ENCODE measurements around the gene PLCB1.
"Not testable (repeated sequence)": the region's sequence is repeated elsewhere in the genome, so short reads cannot be mapped to it uniquely, and the experiment has no call there.

PLCB1 gene

DNA sequence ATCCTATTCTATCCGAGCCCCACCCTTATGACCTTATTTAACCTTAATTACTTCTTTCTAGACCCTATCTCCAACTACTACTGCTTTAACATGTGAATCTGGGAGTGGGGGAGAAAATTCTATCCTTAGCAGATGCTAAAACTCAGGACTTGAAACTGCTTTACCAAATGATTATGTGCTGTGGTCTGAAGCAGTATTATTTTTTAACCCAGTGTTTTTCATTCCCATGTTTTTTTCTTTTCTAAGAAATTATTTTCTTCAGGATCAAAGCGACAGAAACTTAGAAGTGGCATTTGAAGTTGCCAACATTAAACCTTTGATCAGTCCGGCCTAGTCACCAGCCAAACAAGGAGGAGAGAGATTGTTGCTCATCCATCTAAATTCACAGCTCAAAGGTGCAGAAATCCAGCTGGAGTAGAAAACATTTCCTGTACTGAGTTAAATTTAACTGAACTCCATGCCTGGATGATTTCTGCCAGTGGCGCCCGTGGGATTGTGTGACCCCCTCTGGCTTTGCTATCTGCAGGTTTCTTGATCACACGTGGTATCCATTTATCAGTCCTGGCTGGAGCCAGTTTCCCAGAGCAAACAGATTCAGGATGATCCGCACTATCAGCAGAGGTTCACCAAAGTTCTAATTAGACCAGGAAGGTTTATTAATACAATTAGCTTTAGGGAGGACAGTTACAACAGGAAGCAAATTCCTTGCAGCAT lies 300.5 kb downstream of the PLCB1 start:
- no peak for DNase-seq (ENCODE audit: extremely low read depth in 1 of 2, low read depth in 1 of 2)

DNA sequence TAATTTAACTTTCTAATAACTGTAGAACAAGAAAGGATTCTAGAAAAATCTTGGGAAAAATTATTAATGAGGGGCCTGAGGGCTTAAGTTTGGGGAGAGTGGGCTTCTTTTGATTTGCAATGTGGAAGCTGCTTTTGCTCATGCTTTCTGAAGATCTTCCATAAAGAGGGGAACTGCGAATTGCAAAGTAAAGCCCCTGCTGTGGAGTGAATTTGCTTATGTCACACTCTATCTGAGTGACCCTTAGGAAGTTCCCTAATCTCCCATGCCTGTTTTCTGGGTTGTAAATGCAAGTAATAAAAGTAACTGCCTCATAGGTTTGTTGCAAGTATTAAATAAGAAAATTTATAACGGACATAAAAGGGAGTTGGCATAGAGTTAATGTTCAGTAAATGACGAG lies 301.2 kb downstream of the PLCB1 start:
- DNase-seq (ENCODE audit: extremely low read depth in 1 of 2, low read depth in 1 of 2): no peak

DNA sequence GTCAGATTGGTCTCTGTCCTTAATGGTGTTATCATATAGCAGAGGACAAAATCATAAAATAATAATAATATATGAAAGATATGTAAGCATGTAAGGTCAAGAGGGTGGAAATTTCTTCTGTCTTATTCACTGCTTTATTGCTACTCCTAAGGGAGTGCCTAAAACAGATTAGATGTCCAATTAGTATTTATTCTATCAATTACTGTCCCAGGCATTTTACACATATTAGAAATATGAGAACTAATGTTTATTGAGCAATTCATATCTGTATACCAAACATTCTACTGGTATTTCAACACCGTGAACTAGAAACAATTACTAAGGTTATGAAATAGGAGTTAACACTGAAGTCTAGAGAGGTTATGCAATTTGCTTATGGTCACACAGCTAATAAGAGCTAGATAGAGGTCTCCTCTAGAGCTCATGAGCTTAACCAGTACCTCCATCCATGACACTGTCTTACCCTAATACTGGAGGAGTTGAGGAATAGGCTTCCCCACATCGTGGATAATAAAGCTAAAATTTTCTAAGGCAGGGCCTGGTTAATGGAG lies 302.3 kb downstream of the PLCB1 start:
- DNase-seq (ENCODE audit: extremely low read depth in 1 of 2, low read depth in 1 of 2): no peak

DNA sequence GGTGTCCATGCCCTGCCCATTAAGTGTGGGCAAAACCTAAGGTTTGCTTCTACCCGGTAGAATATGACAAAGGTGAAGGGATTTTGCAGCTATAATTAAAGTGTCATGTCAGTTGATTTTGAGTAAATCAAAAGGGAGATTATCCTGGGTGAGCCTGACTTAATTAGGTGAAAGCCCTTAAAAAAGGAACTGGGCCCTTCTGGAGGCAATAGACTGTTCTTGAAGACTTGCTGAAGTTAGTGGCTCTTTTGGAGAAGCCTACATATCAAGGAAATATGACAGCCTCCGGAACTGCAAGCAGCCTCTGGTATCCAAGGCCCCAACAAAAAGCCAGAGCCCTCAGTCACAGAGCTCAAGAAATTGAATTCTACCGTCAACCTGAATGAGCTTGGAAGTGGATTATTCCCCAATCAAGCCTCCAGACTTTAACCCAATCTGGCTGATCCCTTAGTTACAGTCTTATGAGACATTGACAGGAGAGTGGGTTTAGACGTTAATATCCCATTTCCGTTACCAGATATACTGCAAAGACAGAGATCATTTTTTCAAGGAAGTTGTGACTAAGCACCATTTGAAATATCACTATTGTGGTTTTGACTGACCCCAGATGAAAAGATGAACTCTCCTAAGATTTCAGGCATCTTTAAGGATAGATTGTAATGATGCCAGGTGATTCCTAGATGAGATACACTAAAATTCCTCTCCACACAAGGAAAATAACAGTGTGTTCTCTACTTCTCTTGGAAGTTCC lies 303.4 kb downstream of the PLCB1 start:
- no peak for DNase-seq (ENCODE audit: extremely low read depth in 1 of 2, low read depth in 1 of 2)

DNA sequence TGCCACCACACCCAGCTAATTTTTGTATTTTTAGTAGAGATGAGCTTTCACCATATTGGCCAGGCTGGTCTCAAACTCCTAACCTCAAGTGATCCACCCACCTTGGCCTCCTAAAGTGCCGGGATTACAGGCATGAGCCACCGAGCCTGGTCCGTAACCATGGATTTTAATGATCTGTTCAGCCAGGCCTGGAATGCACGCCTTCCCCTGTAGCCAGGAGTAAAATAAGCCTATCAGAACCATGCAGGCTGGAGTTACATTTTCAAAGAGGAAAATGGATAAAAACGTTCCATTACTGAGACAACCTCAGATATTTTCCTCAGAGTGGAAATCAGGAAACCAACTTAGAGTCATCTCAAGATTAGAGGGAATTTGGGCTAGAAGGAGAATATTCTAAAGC lies 304.9 kb downstream of the PLCB1 start:
- DNase-seq (ENCODE audit: extremely low read depth in 1 of 2, low read depth in 1 of 2): not testable (repeated sequence)

DNA sequence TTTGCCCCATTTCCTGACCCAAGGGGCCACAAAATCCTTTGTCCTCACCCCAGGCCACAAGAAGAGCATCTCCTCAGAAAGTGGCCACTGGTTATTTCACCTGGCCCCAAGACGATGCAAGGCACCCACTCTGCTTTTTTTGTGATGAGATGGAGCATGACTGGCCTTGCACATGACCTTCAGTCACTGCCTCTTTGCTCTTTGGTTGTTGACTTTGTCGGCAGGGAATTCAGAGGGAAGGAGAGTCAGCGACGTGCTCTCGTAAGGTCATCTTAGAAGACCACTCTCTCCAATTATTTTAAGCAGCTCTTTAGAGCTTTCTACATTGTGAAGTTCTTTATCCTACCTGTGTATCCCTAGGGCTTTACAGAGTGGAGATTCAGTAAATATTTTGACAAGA lies 306.7 kb downstream of the PLCB1 start:
- DNase-seq (ENCODE audit: extremely low read depth in 1 of 2, low read depth in 1 of 2): no peak

DNA sequence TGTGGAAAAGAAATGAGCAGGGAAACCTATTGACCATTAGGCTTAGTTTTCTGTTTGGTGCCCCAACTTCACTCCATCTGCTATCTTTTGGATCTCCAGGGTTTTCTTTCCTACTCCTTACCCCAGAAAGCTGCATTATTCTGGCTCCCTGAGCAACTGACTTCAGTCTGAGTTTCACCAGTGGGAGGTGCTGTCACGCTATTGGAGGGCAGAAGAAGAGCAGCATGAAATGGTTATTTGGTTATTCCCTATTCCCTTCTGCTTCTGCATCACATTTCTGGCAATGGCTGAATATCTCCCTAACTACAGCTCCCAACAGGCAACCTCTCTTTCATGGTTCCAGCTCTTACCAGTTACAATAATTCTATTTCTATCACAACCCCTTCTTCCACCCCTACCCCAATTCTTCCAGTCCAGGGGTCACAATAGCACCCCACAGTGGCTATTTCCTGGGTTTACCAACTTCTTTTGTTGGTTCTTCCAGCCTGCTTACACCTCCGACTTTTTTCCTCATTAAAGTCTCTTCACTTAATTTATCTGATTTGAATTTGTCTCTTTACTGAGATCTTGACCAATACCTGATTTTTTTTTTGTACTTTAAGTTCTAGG lies 311.5 kb downstream of the PLCB1 start:
- no peak for DNase-seq (ENCODE audit: extremely low read depth in 1 of 2, low read depth in 1 of 2)

DNA sequence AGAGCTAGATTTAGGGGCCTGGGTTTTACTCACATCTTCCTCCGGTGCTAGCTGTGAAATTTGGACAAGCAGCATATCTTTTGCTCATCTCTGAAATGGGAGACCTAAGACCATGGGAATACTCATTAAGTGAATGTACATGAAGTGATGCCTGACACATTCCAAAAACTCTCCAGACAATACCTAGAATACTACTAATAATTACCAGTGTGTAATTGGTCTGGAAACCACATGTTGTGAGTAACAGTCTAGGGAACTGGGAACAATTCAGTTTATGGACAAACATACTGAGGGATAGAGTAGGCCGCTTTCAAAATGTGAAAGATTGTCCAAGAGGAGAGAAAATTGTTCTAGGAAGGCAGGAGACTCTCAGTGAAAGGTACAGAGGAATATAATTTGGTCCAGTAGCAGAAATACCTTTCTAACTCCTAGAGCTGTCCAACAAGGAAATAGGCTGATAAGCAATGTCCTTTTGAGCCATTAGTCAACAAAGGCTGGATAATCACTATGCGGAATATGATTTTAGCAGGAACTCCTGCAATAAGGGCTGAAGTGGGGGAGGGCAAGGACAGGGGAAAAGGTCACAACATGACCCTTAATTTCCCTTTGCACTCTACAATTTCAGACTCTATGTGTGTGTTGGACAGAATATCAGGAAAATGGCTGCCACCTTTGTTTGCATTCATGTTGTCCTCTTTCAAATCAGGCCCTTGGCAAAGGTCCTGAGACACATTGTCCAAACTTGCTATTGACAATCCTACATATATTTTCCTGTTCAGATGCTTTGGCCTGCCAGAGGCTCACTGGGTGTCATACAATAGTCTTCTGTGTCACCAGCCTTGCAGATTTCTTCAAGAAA lies 315.4 kb downstream of the PLCB1 start:
- no peak for DNase-seq (ENCODE audit: extremely low read depth in 1 of 2, low read depth in 1 of 2)

DNA sequence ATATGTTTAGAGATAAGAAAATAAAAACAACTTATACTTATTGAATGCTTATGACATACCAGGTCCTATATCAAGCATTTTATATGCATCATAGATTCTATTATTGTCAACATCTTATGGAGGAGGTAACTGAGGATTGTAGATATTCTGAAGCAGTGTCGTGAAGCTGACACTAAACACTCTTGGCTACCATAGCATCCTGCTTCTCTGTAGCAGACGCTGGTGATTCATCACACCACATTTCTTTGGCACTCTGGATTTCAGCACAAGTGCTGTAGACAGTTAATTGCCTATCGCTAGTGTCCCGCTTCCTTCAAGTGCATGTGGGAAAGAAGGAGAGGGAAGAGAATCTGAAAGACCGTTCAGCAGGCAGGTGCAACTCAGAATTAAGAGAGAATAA lies 317.1 kb downstream of the PLCB1 start:
- no peak for DNase-seq (ENCODE audit: extremely low read depth in 1 of 2, low read depth in 1 of 2)

DNA sequence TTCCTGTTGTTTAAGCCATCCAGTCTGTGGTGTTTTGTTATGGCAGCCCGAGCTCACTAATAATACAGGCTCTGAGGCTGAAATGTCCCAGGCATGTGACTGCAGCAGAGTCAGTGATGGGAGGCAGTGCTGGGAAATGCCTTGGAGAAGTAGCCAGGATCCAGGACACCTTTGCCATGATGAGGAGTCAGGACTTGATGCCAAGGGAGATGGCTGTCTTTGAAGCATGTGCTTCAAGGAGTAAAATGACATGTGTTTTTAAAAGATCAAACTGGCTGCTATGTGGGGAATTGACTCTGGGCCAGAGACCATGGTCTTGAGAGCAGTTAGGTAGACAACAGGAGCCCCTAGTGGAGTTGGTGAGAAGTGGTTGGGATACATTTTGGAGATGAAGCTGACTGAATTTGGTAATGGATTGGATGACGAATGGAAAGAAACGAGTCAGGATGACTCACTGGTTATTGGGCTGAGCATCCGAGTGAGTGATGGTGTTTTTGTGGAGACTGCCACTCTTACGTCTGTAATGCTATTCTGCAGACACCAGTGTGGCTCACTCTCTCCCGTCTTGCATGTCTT lies 322.2 kb downstream of the PLCB1 start:
- DNase-seq (ENCODE audit: extremely low read depth in 1 of 2, low read depth in 1 of 2): no peak

DNA sequence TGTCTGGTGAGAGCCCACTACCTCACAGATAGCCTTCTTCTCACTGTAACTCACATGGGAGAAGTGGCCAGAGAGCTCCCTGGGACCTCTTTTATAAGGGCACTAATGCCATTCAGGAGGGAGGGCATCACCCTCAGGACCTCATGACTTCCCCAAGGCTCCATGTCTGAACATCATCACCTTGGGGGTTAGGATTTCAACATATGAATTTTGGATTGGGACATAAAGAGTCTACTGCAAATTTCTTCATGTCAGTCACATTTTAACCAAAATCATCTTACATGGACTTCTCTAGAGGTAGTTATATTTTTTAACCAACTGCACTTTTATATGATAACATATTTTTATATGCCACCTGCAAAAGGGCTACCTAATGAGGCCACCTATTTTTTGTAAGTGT lies 324.7 kb downstream of the PLCB1 start:
- no peak for DNase-seq (ENCODE audit: extremely low read depth in 1 of 2, low read depth in 1 of 2)

DNA sequence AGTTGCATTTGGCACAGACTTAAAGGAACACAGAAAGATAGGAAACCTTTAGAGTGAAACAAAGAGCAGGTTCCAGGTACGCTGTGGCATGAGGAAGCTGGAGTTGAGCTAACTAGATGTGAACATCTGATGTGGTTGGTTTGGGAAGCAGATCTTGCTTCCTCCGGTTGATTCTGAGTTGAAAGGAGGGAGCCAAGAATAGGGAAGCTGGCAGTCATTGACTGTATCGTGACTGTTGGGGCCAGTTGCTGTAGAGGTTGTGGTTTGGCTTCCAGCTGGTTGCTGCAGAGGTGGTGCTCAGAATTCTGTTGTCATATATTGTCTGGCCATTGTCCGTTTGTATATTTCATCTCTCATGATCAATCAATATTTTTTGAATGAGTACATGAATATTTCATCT lies 325.9 kb downstream of the PLCB1 start:
- DNase-seq (ENCODE audit: extremely low read depth in 1 of 2, low read depth in 1 of 2): no peak

DNA sequence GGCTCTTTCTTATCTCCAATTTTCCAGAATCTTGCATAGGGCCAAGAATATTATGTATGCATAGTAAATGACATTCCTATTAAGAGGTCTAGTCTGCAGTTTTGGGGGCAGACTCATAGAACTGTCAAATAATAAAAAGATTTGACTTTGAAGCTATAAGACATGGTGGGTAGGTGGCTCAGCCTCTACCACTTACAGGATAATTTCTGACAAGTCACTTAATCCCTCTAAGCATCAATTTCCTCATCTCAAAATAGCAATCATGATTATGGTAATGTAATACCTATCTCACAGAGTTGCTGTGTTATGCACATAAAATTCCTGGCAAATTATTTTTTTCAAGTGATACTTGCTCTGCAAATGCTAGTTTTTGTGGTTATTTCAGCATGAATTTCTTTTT lies 329.1 kb downstream of the PLCB1 start:
- no peak for DNase-seq (ENCODE audit: extremely low read depth in 1 of 2, low read depth in 1 of 2)

DNA sequence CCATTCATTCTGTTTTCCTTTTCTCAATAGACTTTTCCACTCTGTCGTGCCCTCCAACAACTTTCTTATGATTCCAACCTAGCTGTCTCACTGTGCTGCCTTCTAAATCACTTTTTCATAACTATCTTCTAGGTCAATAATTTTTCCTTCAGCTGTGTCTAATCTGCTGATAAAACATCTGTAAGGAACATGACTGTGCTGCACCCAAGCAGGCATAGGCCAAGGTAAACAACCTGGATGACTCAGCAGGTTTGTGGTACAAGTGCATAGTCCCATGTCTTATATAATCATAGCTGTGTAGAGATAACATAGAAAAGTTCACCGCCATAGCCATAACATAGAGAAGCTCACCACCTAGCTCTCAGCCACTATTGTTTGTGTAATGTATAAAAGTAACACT lies 332.3 kb downstream of the PLCB1 start:
- no peak for DNase-seq (ENCODE audit: extremely low read depth in 1 of 2, low read depth in 1 of 2)

DNA sequence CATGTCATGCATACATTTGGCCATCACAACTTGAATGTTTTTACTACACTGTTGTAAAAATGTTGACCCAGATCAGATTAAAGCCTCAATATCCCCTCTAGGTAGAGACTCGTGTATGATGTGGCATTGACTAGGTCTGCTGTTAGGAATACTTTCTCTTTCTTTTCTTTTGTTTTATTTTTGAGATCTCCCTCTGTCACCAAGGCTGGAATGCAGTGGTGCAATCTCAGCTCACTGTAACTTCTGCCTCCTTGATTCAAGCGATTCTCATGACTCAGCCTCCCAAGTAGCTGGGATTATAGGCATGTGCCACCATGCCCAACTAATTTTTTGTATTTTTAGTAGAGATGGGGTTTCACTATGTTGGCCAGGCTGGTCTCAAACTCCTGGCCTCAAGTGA lies 334.7 kb downstream of the PLCB1 start:
- not testable (repeated sequence) for DNase-seq (ENCODE audit: extremely low read depth in 1 of 2, low read depth in 1 of 2)

DNA sequence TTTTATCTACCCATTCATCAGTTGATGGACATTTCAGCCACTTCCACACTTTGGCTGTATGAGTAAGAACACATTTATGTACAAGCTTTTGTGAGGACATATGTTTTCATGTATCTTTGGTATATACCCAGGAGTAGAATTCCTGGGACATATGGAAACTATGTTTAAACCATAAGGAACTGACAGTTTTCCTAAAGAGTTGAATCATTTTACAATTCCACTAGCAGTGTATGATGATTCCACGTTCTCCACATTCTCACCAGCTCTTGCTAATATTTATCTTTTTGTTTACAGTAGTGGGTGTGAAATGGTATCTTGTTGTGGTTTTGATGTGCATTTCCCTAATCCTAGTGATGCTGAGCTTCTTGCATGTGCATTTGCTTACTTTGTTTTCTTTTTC lies 338.1 kb downstream of the PLCB1 start:
- no peak for DNase-seq (ENCODE audit: extremely low read depth in 1 of 2, low read depth in 1 of 2)

DNA sequence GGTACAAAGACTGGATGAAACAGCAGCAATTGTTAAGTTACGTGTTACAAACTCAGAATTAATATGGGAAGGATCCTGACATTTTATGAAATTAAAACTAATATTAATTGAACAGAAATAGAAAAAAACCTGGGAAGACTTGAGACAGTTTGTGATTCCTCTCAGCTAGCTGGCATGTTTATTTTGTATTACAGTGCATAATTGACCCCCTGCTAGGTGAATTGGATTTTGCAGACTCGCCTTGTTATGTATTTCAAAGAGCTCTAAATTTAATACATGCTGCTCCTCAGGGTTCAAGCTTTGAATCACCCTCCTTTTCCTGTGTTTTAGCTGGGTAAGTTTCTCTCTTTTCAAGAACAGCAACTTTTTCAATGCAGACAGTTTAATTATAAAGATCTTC lies 339.4 kb downstream of the PLCB1 start:
- no peak for DNase-seq (ENCODE audit: extremely low read depth in 1 of 2, low read depth in 1 of 2)

DNA sequence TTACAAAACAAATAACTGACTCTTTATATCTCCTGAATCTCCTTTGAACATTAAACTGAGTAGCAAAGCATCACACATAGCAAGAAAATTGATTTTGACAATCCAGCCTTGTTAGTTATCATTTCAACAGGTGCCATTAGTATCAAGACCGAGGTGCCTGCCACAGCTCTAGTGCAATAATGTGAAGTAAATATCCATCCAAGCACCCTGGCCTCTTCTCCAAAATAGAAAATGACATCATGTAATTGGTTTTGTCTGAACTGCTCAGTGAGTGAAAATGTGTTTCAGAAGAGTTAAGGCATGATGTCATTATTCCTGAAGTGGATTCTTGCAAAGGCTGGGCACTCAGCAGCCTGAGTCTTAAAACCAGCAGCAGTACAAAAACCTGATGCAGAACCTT lies 341.4 kb downstream of the PLCB1 start:
- no peak for DNase-seq (ENCODE audit: extremely low read depth in 1 of 2, low read depth in 1 of 2)

DNA sequence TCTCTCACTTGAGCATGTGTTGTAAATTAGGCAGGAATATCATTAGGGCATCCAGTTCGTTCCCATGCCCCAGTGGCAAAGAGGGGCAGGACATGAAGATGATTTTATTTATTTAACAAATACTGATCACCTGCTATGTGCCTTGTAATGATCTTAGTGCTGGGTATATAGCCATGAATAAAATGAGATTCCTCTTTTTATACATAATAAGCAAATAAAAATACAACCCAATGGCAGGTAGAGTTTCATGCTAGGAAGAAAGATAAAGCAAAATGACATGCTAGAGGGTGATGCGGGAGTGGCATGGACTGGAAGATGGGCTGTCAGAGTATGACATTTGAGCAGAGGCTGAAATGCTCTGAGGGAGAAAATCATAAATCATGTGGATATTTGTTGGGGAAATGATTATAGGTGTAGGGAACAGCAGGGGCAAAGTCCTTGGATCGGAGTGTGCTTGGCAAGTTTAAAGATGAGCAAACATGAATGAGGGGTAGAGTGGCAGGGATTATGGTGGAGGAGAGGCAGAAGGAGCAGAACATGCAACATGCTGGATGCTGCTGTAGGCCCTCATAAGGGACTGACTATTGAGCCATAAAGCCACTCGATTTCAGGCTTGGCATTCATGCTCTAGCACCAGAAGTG lies 342.1 kb downstream of the PLCB1 start:
- DNase-seq (ENCODE audit: extremely low read depth in 1 of 2, low read depth in 1 of 2): no peak

DNA sequence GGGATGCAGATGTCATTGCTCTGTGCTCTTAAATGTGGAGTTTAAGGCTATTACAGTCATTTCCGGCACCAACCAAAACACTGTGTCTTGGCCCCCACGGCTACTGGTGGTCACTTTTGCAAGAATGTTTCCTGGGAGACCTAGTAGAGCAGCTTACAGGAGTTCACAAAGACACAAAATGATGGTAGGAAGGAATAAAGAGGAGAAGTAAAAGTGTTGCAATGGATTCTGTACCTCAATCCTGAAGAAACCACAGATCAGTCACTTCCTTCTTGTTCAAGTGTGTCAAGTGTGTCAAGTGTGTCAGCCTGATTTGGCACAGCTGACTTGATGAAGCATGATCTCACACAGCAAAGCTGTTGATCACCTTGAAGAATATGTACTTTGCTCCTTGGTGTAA lies 344.0 kb downstream of the PLCB1 start:
- no peak for DNase-seq (ENCODE audit: extremely low read depth in 1 of 2, low read depth in 1 of 2)
